Effector memory CD8-positive, alpha-beta T cell (primary cell): Measurements from ENCODE around the gene ARHGAP8.
A peak's percentile ranks its signal among the peaks of the same experiment; 100 is the strongest.

Source experiments
- ATAC-seq: fragments of 150-1000 bp; cut with Tn5 transposase; replicated peaks from 2 replicates; pipeline ENCODE4 v1.10.0; 2021; ENCODE audit warnings: mild to moderate bottlenecking, moderate library complexity
- DNase-seq, 3 experiments: peaks; one replicate each; pipeline ENCODE4 v3.0.0; 2021
- H3K27ac Mint-ChIP-seq, 2 donors: one replicate each; pipeline ENCODE4 v1.8.0; 2022; ENCODE audit warnings: mild to moderate bottlenecking in 2 of 2, mixed read lengths in 2 of 2, moderate library complexity in 2 of 2
- H3K27me3 Mint-ChIP-seq, 2 donors: one replicate each; pipeline ENCODE4 v1.8.0; 2022; ENCODE audit warnings: mixed read lengths in 2 of 2
- H3K36me3 Mint-ChIP-seq: one replicate; pipeline ENCODE4 v1.8.0; 2022; ENCODE audit warnings: mild to moderate bottlenecking, moderate library complexity, mixed read lengths; ENCODE audit not compliant: insufficient read depth
- H3K4me1 Mint-ChIP-seq, 2 donors: one replicate each; pipeline ENCODE4 v1.8.0; 2022; ENCODE audit warnings: low read depth in 2 of 2, mixed read lengths in 2 of 2
- H3K4me3 Mint-ChIP-seq, 2 donors: one replicate each; pipeline ENCODE4 v1.8.0; 2022; ENCODE audit warnings: mild to moderate bottlenecking in 2 of 2, mixed read lengths in 2 of 2, moderate library complexity in 2 of 2
- H3K9me3 Mint-ChIP-seq, 2 donors: one replicate each; pipeline ENCODE4 v1.8.0; 2022; ENCODE audit warnings: mixed read lengths in 2 of 2

The ARHGAP8 gene

DNA sequence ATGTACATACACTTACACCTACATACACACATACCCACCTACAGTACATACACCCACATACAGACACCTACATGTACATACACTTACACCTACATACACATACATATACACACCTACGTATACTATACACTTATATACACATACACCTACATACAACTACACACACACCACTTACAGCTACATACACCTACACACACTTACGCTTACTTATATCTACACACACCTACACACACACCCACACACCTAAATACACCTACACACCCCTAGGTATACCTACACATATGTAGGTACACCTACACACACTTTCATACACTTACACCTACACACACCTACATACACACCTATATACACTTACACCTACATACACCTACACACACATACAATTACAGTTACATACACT lies 61.0 kb downstream of the ARHGAP8 start:
- ATAC-seq: no peak
- peaks cover 0 to 14% of the 10 kb centered on the region in 2 donors for H3K27me3 Mint-ChIP-seq
- no peaks in the 10 kb centered on the region for H3K4me1 Mint-ChIP-seq
- no peak overlapping the region for H3K4me3 Mint-ChIP-seq
- peaks cover 3% of the 10 kb centered on the region for H3K36me3 Mint-ChIP-seq
- no peak for DNase-seq
- no peak overlapping the region for H3K27ac Mint-ChIP-seq
- H3K9me3 Mint-ChIP-seq: no peaks in the 10 kb centered on the region

DNA sequence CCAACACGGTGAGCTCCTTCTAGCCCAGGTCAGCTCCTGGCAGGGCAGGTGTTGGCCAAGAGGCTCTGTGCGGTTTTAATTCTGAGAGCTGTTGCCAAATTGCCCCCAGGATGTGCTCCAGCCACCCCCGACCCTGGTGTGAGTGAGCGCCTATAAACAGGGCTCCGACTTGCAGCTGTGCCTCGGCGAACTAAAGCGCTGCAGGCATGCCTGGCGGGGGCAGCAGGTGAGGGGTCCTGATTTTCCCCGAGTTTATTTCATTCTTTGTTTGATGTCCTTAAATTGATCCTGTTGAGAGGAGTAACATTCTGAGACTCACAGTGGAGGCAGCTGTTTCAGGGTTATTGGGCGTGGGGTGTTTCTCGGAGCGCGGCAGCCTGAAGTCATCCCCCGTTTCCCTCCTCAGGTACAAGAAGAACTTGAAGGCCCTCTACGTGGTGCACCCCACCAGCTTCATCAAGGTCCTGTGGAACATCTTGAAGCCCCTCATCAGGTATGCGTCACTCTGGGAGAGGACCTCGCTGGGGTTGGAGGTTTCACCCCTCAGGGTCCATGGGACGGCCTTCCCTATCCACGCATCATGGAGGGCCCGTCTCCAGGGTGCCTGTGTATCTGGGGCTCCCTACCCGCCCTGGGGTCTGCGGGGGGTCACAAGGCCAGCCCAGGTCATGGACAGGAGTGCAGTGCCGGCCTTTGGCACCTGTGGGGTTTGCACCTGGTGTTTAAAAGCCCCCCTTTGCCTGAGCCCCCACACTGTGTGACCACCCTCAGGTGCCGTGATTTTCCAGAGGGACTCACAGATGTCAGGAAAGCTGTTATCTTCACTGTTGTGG lies 62.1 kb downstream of the ARHGAP8 start:
- ATAC-seq (no peak), DNase-seq (no peak)
- Mint-ChIP-seq H3K36me3 (peaks cover 3% of the 10 kb centered on the region), H3K27me3 (peaks cover 0 to 14% of the 10 kb centered on the region in 2 donors), H3K4me1 (no peaks in the 10 kb centered on the region), H3K4me3 (no peak overlapping the region), H3K9me3 (no peaks in the 10 kb centered on the region), H3K27ac (no peak overlapping the region)

DNA sequence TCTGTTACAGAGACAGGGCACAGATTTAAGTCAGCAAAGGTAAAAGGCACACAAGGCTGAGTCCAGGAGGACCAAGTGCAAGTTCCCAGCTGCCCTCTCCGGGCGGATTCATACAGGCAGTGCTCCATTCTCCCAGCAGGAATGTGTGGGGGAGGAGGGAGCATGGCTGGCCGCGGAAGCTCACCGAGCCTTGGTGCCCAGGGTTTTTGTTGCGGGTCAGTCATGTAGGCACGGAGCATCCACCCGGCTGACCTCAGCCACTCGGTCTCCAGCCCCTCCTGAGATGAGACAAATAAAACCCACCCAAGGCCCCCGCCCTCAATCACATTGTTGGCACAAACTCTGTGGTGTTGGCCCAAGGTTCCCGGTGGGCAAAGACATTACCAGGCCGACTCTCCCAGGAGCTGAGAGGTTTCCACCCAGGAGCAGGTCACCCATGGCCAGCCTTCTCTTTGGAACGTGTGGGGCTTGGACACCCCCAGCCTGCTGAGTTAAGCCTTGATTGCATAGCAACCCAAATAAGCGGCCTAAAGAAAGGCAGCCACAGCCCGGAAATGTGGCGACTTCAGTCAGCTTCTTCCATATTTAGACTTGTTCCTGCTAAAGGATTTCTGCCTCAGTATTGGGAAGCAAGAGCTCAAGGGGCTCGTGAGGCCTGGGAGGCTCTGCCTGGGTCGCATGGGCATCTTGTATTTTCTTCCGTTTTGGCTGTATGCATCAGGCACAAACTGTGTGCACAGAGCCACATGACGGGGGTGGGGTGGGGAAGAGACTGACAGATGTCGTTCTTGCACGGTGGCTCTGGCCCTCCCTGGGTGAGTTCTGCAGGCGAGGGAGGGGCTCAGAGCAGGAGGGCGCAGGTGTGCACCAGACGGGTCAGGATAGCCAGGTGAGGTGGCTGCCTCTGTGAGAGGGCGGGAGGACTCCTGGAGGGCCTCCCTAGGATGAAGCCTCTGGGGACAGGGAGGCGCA lies 63.0 kb downstream of the ARHGAP8 start:
- no peaks in the 10 kb centered on the region for H3K4me1 Mint-ChIP-seq
- no peaks in the 10 kb centered on the region for H3K9me3 Mint-ChIP-seq
- H3K4me3 Mint-ChIP-seq: no peak overlapping the region
- peaks cover 3% of the 10 kb centered on the region for H3K36me3 Mint-ChIP-seq
- peaks cover 0 to 17% of the 10 kb centered on the region in 2 donors for H3K27me3 Mint-ChIP-seq
- no peak for DNase-seq
- ATAC-seq: no peak
- H3K27ac Mint-ChIP-seq: peak overlapping the region in 1 of 2 donors; percentile 6

DNA sequence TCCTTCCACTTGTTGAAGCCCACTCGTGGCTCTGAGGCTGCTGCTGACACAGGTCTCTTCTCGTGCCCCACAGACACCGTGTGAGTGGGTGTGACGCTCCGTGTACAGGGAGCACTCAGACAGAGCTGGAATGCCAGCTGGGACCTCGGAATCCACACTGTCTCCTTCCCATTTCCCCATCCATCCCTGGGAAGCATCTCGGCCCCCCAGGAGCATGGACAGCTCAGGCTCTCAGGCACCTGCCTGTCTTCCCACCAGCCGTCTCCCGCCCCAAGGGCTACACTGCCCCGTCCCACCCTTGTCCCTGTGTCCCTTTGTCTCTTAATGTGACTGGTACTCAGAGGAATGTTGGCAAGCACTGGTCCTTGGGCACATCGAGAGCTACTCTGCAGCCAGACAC lies 63.8 kb downstream of the ARHGAP8 start:
- peaks cover 0 to 10% of the 10 kb centered on the region in 2 donors for H3K27me3 Mint-ChIP-seq
- ATAC-seq: no peak
- H3K36me3 Mint-ChIP-seq: peaks cover 3% of the 10 kb centered on the region
- peak overlapping the region in 1 of 2 donors; percentile 6 for H3K27ac Mint-ChIP-seq
- H3K4me1 Mint-ChIP-seq: no peaks in the 10 kb centered on the region
- H3K9me3 Mint-ChIP-seq: no peaks in the 10 kb centered on the region
- DNase-seq: no peak
- no peak overlapping the region for H3K4me3 Mint-ChIP-seq

DNA sequence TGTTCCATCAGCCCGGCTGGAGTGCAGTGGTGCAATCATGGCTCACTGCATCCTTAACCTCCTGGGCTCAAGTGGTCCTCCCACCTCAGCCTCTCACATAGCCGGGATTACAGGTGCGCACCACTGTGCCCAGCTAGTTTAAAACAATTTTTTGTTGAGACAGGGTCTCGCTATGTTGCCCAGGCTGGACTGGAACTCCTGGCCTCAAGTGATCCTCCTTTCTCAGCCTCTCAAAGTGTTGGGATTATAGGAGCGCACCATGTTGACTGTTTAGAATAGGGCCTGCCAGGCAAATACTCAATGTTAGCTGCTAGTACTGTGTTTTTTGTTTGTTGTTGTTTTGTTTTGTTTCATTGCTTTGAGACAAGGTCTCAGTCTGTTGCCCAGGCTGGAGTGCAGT lies 66.4 kb downstream of the ARHGAP8 start:
- Mint-ChIP-seq H3K4me3 (no peak overlapping the region), H3K36me3 (peaks cover 7% of the 10 kb centered on the region), H3K9me3 (no peaks in the 10 kb centered on the region), H3K27ac (no peak overlapping the region), H3K4me1 (no peaks in the 10 kb centered on the region), H3K27me3 (peaks cover 0 to 6% of the 10 kb centered on the region in 2 donors)
- ATAC-seq: no peak
- DNase-seq: no peak

DNA sequence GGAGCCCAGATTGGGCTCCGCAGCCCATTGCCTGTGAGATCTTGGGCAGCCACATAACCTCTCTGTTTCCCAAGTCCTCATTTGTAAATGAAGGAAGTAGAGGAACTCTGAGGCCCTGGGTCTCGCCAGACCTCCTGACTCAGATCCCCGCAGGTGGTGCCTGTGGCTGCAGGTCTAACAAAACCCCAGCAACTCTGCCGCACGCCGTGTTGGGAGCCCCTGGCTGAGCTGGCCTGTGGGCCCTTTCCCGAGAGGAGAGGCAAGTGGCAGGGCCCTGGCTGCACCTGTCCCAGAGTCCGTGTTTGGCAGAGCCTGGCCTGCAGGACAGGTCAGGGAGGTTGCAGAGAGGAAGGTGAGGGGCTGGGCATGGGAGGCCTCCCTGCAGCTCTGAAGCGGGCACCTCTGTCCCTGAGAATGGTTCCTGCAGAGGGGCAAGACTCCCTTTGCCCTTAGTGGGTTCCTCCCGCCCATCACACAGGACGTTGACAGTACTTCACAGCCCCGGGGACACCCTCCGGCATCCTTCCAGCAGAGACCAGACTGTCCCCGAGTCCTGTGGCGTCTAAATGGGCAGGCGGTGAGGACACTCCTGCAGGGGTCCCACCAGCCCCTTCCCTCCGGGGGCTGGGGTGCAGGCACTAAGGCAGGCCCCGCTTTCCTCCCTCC lies 67.7 kb downstream of the ARHGAP8 start:
- Mint-ChIP-seq H3K27ac (no peak overlapping the region), H3K9me3 (no peaks in the 10 kb centered on the region), H3K27me3 (peaks cover 0 to 6% of the 10 kb centered on the region in 2 donors), H3K36me3 (peaks cover 6% of the 10 kb centered on the region), H3K4me1 (no peaks in the 10 kb centered on the region), H3K4me3 (no peak overlapping the region)
- no peak for ATAC-seq
- no peak for DNase-seq

DNA sequence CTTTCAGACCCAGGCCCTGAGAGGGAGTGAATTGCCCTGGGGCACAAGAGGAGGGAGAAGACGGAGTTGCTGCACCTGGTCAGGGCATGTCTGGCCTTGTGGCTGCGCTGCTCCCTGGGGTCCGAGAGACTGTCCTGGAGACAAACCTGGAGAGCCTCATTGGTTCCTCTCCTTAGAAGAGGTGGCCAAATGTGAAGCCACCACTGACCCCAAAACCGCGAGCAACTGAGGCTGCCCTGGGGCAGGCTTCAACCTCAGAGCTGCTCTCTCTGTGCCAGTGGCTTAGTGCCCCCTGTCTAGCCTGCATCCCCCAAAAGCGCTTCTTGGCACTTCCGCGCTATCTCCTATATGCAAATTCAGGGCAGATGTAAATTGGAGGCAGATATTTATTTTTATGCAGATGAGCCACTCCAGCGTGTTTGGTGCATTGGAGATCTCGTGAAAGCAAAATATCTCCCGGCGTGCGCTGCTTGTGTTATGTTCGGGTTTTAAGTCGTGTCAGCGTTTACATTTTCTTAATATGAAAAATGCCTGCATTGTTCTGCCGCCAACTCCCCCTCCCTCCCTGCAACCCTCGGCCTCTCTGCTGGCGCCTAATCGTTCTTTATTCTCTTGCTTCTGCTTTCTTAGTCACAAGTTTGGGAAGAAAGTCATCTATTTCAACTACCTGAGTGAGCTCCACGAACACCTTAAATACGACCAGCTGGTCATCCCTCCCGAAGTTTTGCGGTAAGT lies 69.5 kb downstream of the ARHGAP8 start:
- Mint-ChIP-seq H3K36me3 (peaks cover 6% of the 10 kb centered on the region), H3K9me3 (no peaks in the 10 kb centered on the region), H3K4me3 (no peak overlapping the region), H3K27ac (no peak overlapping the region), H3K27me3 (peaks cover 3 to 6% of the 10 kb centered on the region in 2 donors), H3K4me1 (no peaks in the 10 kb centered on the region)
- no peak for ATAC-seq
- no peak for DNase-seq

DNA sequence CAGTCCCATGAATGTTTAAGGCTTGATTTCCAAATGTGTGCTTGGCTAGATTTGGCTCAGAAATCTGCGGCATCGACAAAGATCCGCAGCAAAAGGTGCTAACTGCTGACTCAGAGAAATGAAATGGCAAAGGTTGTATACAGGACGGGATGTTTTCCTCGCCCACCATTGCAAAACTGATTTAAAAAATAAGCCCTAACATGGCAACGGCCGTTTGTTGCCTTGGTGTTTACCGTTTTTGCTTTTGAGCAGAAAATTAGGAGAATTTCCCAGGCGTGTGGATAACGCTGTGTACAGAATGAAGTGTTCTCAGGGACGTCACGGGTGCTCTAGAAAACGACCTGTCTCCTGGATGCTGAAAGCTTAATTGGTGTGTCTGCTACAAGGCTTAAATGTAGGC lies 70.2 kb downstream of the ARHGAP8 start:
- Mint-ChIP-seq H3K27me3 (peaks cover 6% of the 10 kb centered on the region in 2 donors), H3K4me1 (no peaks in the 10 kb centered on the region), H3K4me3 (no peak overlapping the region), H3K9me3 (no peaks in the 10 kb centered on the region), H3K27ac (no peak overlapping the region), H3K36me3 (peaks cover 6% of the 10 kb centered on the region)
- DNase-seq: no peak
- no peak for ATAC-seq

DNA sequence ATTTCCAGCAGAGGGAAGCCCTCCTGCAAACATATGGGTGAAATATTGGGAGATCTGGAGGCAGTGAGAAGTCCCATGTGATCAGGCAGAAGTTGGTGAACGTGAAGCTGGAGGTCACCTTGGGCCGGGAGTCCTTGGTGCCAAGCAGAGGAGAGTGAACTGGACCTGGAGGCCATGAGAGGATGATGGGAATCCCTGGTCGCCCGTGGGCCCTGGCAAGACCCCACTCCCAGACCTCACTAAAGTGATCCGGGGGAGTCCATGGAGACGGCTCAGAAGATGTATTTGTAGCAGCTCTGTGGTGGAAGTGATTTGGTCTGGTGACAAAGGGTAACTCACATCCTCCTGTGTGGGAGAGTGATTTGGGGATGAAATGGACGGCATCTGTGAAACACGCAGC lies 71.0 kb downstream of the ARHGAP8 start:
- H3K36me3 Mint-ChIP-seq: peaks cover 6% of the 10 kb centered on the region
- no peak overlapping the region for H3K27ac Mint-ChIP-seq
- no peaks in the 10 kb centered on the region for H3K9me3 Mint-ChIP-seq
- H3K4me1 Mint-ChIP-seq: peaks cover 0 to 4% of the 10 kb centered on the region in 2 donors
- DNase-seq (no peak), ATAC-seq (no peak)
- no peak overlapping the region for H3K4me3 Mint-ChIP-seq
- peaks cover 6% of the 10 kb centered on the region in 2 donors for H3K27me3 Mint-ChIP-seq

DNA sequence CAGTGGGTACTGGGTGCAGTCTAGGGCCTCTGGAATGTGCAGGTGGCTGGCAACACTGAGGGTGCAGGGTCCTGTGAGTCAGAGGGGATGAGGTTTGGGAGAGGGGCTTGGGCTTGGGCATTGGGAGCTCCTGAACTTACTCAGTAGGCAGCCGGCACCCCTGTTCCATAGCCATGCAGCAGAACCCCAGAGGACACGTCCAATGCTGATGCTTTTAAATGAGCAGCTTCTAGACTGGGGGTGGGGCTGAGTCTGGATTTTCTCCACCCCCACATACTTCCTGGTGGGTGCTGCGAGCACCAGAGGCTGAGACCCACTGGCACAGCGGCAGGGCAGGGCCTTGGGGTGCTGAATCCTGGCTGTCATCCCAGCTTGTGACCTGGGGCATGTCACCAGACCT lies 71.4 kb downstream of the ARHGAP8 start:
- Mint-ChIP-seq H3K36me3 (peaks cover 6% of the 10 kb centered on the region), H3K9me3 (no peaks in the 10 kb centered on the region), H3K27me3 (peaks cover 6% of the 10 kb centered on the region in 2 donors), H3K27ac (no peak overlapping the region), H3K4me1 (peaks cover 0 to 4% of the 10 kb centered on the region in 2 donors), H3K4me3 (no peak overlapping the region)
- DNase-seq (no peak), ATAC-seq (no peak)

DNA sequence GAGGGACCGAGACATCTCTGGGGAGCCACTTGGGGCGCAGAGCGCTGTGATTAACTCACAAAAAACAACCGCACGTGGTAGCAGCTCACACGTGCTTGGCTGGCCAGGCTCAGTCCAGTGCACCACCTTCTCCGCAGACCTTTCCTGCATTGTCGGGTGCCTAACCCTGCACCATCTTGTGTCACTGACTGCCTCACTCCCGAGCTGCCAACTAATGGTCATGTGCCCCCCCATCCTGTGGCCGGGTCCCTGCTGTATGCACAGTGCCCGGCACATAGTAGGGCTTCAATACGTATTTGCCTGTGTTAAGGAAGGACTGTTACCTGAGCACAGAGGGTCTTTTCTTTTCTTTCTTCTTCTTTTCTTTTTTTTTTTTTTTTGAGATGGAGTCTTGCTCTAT lies 71.9 kb downstream of the ARHGAP8 start:
- H3K27me3 Mint-ChIP-seq: peaks cover 6% of the 10 kb centered on the region in 2 donors
- no peak overlapping the region for H3K27ac Mint-ChIP-seq
- DNase-seq (no peak), ATAC-seq (no peak)
- H3K9me3 Mint-ChIP-seq: no peaks in the 10 kb centered on the region
- no peak overlapping the region for H3K4me3 Mint-ChIP-seq
- peaks cover 0 to 4% of the 10 kb centered on the region in 2 donors for H3K4me1 Mint-ChIP-seq
- peaks cover 6% of the 10 kb centered on the region for H3K36me3 Mint-ChIP-seq

DNA sequence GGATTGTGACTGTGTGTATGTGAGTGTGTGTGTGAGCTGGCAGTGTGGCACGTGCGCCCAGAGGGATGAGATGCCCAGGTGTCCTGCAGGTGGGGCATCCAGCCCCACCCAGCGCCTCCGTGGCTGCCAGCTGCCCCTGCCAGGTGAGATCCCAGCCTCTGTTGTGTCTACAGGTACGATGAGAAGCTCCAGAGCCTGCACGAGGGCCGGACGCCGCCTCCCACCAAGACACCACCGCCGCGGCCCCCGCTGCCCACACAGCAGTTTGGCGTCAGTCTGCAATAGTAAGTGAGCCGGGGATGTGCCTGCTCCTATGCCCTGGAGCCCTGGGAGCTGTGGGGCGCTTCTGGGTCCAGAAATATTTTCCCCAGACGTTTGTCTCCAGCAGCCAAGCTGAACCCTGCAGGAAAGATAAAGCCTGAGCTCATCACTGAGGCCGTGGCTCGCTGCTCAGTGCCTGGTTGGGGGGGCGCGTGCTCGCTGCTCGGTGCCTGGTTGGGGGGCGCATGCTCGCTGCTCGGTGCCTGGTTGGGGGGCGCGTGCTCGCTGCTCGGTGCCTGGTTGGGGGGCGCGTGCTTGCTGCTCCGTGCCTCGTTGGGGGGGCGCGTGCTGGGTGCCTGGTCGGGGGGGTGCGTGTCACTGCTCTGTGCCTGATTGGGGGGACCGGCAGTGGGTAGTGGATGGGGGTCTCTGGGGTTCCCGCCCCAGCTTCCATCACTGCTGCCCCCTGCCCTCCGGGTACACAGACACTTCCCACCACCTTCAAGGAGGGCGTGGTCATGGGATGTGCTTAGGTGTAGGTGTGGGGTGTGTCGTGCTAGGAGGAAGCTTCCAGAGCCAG lies 73.2 kb downstream of the ARHGAP8 start:
- Mint-ChIP-seq H3K4me1 (peaks cover 0 to 4% of the 10 kb centered on the region in 2 donors), H3K36me3 (peaks cover 6% of the 10 kb centered on the region), H3K4me3 (no peak overlapping the region), H3K9me3 (no peaks in the 10 kb centered on the region), H3K27ac (no peak overlapping the region), H3K27me3 (peaks cover 0 to 6% of the 10 kb centered on the region in 2 donors)
- ATAC-seq (no peak), DNase-seq (no peak)
